Suprapubic skin (tissue), 4 donors: ENCODE data around the gene DENND2A. TPM values are rescaled to one million over a fixed set of nuclear protein-coding genes. Genes with fewer than 3 reads are reported as not detected.
"Not testable (repeated sequence)": the region's sequence is repeated elsewhere in the genome, so short reads cannot be mapped to it uniquely, and the experiment has no call there.

Experiments
- DNase-seq, 2 donors: peaks; one replicate each; pipeline ENCODE4 v3.0.0-alpha.2; 2019; ENCODE audit warnings: low spot score in 2 of 2
- H3K27ac ChIP-seq: fragments of 200-600 bp; sonication (generic); one replicate; pipeline ENCODE4 v1.5.1; 2019
- H3K27me3 ChIP-seq: fragments of 200-600 bp; sonication (generic); one replicate; pipeline ENCODE4 v1.5.1; 2019
- H3K36me3 ChIP-seq: fragments of 200-600 bp; sonication (generic); one replicate; pipeline ENCODE4 v1.5.1; 2019
- H3K4me1 ChIP-seq: fragments of 200-600 bp; sonication (generic); one replicate; pipeline ENCODE4 v1.5.1; 2019
- H3K4me3 ChIP-seq: fragments of 200-600 bp; sonication (generic); one replicate; pipeline ENCODE4 v1.5.1; 2019; ENCODE audit warnings: mild to moderate bottlenecking
- H3K9me3 ChIP-seq: fragments of 200-600 bp; sonication (generic); one replicate; pipeline ENCODE4 v1.5.1; 2019
- EP300 ChIP-seq: sonication (generic); formaldehyde crosslinking; IDR thresholded peaks from one replicate; pipeline ENCODE4 v1.6.1; 2017; ENCODE audit warnings: antibody characterized with exemption
- POLR2A ChIP-seq, 2 donors: fragments of 450-650 bp; IDR thresholded peaks; one replicate each; pipeline ENCODE4 v1.6.1; 2017; ENCODE audit warnings: antibody characterized with exemption in 2 of 2, mild to moderate bottlenecking in 2 of 2, moderate library complexity in 2 of 2
- POLR2AphosphoS5 ChIP-seq, 3 donors: sonication (generic); formaldehyde crosslinking; IDR thresholded peaks; one replicate each; pipeline ENCODE4 v1.6.1; 2017; ENCODE audit warnings: antibody characterized with exemption in 3 of 3
- WGBS: methylation state at CpG from one replicate; pipeline ENCODE4 v1.1.5; 2018; 5-methylcytosine and 5-hydroxymethylcytosine counted together
- total RNA-seq, 4 donors: library from RNA; depleted of rRNA; stranded (reverse); fragments of >200 nt; gene quantifications; one replicate each; pipeline ENCODE4 v1.1.0, GENCODE V29; 2016
- TF ChIP-seq, protein P1 (sequence below), 2 donors: fragments of 200-600 bp in 1 of 2; fragments of 450-650 bp in 1 of 2; sonication (generic) in 1 of 2; IDR thresholded peaks; one replicate each; pipeline ENCODE4 v1.5.1; 2016 to 2019; ENCODE audit warnings: antibody characterized with exemption in 2 of 2, mild to moderate bottlenecking in 1 of 2, moderate library complexity in 1 of 2

DENND2A gene
- total RNA-seq, 4 donors from 2014 or later: 0.99 to 5.1 (median 2.2) TPM

DNA sequence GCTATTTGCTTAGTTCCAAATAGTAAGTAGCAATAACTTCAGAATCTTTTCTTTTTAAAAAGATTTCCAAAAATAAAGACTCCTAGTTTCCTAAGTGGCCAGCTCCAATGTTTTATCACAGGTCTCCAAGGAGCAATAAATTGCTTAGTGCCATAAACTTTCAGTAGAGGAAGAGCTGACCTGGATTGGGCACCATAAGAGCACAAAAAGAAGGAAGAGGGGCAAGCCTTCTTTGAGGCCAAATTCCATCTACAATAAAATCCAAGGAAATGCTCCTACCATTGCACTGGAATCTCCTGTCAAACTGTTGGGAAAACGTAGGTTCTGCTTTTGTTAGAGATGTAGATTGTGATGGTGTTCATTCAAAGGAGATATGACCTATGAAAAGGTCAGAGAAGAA, 64.0 kb downstream of the DENND2A start:
- no peak for DNase-seq
- H3K27ac ChIP-seq: no peak overlapping the region
- no peak overlapping the region for H3K4me3 ChIP-seq
- no peaks in the 10 kb centered on the region for H3K27me3 ChIP-seq
- TF ChIP-seq POLR2A (IDR thresholded peaks at IDR 0.05) (no peak), POLR2AphosphoS5 (IDR thresholded peaks at IDR 0.05) (no peak), EP300 (no peak)
- TF ChIP-seq, protein P1, sequence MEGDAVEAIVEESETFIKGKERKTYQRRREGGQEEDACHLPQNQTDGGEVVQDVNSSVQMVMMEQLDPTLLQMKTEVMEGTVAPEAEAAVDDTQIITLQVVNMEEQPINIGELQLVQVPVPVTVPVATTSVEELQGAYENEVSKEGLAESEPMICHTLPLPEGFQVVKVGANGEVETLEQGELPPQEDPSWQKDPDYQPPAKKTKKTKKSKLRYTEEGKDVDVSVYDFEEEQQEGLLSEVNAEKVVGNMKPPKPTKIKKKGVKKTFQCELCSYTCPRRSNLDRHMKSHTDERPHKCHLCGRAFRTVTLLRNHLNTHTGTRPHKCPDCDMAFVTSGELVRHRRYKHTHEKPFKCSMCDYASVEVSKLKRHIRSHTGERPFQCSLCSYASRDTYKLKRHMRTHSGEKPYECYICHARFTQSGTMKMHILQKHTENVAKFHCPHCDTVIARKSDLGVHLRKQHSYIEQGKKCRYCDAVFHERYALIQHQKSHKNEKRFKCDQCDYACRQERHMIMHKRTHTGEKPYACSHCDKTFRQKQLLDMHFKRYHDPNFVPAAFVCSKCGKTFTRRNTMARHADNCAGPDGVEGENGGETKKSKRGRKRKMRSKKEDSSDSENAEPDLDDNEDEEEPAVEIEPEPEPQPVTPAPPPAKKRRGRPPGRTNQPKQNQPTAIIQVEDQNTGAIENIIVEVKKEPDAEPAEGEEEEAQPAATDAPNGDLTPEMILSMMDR (IDR thresholded peaks at IDR 0.05): no peak
- 60% methylated on average over 1 of the region's 1 CpG for WGBS
- no peaks in the 10 kb centered on the region for H3K9me3 ChIP-seq
- H3K4me1 ChIP-seq: no peaks in the 10 kb centered on the region
- H3K36me3 ChIP-seq: no peaks in the 10 kb centered on the region

DNA sequence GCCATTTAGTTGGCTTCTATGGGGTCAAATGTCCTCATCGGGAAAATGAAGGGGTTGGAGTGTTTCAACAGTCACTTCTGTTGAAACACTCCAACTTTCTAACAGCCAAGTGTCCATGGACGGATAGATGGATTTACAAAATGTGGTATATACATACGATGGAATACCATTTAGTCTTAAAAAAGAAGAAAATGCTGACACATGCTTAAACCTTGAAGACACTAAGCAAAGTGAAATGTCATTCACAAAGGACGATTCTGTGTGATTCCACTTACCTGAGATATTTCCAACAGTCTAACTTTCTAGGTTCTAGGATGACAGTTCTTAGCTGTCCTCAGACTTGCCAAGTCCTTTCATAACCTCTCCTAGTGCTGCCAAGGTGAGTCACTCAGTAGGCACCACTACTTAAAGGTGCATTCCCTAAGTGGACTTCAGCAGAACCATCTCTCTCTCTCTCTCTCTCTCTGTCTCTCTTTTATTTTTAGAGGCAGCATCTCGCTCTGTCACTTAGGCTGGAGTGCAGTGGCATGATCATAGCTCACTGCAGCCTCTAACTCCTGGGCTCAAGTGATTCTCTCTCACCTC, 69.0 kb downstream of the DENND2A start:
- no peaks in the 10 kb centered on the region for H3K27me3 ChIP-seq
- TF ChIP-seq POLR2A (IDR thresholded peaks at IDR 0.05) (no peak), POLR2AphosphoS5 (IDR thresholded peaks at IDR 0.05) (no peak), EP300 (no peak)
- TF ChIP-seq, protein P1 (IDR thresholded peaks at IDR 0.05): no peak
- no peak overlapping the region for H3K27ac ChIP-seq
- no peaks in the 10 kb centered on the region for H3K9me3 ChIP-seq
- no peak for DNase-seq
- H3K36me3 ChIP-seq: no peaks in the 10 kb centered on the region
- WGBS: 85% methylated on average over 5 of the region's 5 CpGs
- no peak overlapping the region for H3K4me3 ChIP-seq
- no peaks in the 10 kb centered on the region for H3K4me1 ChIP-seq

DNA sequence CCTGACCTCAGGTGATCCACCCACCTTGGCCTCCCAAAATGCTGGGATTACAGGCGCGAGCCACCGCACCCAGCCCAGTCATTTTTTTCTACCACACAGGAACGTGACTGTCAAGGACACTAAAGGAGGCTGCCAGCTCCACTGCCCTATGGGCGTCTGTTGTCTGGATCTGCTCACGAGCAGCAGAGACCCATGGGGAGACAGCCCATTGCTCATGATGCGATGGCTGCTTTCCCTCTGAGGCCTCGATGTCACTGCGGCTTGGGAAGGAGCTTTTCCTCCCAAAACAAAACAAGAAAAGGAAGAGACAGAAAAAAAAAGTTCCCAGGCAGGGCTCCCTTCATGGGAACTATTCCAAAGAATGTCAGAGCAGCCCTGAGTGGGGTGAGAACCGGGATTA, 70.5 kb downstream of the DENND2A start:
- Histone ChIP-seq H3K36me3 (no peaks in the 10 kb centered on the region), H3K27ac (no peak overlapping the region), H3K27me3 (no peaks in the 10 kb centered on the region), H3K9me3 (no peaks in the 10 kb centered on the region), H3K4me3 (no peak overlapping the region), H3K4me1 (no peaks in the 10 kb centered on the region)
- TF ChIP-seq POLR2AphosphoS5 (IDR thresholded peaks at IDR 0.05): no peak
- TF ChIP-seq, protein P1 (IDR thresholded peaks at IDR 0.05): no peak
- no peak for TF ChIP-seq POLR2A (IDR thresholded peaks at IDR 0.05)
- TF ChIP-seq EP300: no peak
- 76% methylated on average over 10 of the region's 10 CpGs for WGBS
- DNase-seq: no peak

DNA sequence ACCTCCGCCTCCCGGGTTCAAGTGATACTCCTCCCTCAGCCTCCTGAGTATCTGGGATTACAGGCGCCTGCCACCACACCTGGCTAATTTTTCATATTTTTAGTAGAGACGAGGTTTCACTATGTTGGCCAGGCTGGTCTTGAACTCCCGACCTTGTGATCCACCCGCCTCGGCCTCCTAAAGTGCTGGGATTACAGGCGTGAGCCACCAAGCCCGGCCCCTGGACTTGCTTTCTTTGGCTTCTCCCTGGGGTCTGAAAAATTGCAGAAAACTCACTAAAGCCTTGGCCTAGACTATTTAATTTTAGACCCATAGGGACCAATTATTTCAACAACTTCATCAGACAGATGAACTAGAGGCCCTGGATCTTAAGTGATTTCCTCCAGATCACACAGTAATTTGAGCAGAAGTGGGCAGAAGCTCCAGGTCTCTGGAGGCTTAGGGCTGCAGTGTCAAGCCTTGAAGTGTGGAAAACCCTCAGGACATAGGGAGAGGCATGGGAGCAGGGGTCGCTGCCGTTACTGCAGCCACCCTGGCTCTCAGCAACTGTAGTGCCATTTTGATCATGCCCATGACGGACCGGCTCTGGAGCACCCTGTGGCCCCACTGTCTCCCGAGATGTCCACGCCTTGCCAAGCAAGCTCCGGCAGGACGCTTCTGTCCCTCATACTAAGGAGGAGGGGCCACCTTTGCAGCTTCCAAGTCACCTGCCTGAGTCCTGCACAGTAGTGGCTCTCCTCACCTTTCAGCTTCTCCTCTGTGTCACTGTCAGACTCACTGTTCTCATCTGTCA, 72.4 kb downstream of the DENND2A start:
- H3K27me3 ChIP-seq: no peaks in the 10 kb centered on the region
- no peaks in the 10 kb centered on the region for H3K36me3 ChIP-seq
- WGBS: 88% methylated on average over 14 of the region's 17 CpGs
- no peaks in the 10 kb centered on the region for H3K9me3 ChIP-seq
- DNase-seq: no peak
- no peak overlapping the region for H3K27ac ChIP-seq
- no peak overlapping the region for H3K4me3 ChIP-seq
- TF ChIP-seq, protein P1 (IDR thresholded peaks at IDR 0.05): no peak
- no peak for TF ChIP-seq POLR2A (IDR thresholded peaks at IDR 0.05)
- no peak for TF ChIP-seq EP300
- no peak for TF ChIP-seq POLR2AphosphoS5 (IDR thresholded peaks at IDR 0.05)
- H3K4me1 ChIP-seq: no peaks in the 10 kb centered on the region

DNA sequence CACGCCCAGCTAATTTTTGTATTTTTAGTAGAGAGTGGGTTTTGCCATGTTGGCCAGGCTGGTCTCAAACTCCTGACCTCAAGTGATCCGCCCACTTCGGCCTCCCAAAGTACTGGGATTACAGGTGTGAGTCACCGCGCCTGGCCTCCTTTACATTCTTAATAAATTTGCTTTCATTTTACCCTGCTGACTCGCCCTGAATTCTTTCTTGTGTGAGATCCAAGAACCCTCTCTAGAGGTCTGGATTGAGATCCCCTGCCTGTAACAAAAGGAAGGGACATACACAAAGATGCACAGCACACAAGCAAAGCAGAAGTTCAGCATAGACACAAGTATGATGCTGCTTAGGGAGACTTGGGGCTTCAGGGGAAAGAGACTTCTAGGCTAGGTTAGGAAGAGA, 74.4 kb downstream of the DENND2A start:
- H3K9me3 ChIP-seq, DNase-seq, H3K4me3 ChIP-seq, H3K27ac ChIP-seq, H3K27me3 ChIP-seq, H3K4me1 ChIP-seq, H3K36me3 ChIP-seq: not testable (repeated sequence)
- WGBS: 91% methylated on average over 6 of the region's 6 CpGs

DNA sequence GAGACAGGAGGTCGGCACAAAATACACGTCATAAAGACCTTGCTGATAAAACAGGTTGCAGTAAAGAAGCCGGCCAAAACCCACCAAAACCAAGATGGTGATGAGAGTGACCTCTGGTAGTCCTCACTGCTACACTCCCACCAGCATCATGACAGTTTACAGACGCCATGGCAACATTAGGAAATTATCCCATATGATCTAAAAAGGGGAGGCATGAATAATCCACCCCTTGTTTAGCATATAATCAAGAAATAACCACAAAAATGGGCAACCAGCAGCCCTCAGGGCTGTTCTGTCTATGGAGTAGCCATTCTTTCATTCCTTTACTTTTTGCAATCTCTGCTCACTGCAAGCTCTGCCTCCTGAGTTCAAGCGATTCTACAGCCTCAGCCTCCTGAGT, 74.9 kb downstream of the DENND2A start:
- H3K27ac ChIP-seq, H3K36me3 ChIP-seq, H3K9me3 ChIP-seq, H3K4me3 ChIP-seq, H3K27me3 ChIP-seq, H3K4me1 ChIP-seq, DNase-seq: not testable (repeated sequence)
- WGBS: 85% methylated on average over 5 of the region's 5 CpGs
